Measurements from ENCODE around the gene COL28A1. TPM values are rescaled to one million over a fixed set of nuclear protein-coding genes. Genes with fewer than 3 reads are reported as not detected.

The COL28A1 gene
- total RNA-seq (2022; extraction: Qiagen RNA extraction): 0.43 to 0.85 TPM (median 0.60 TPM) in 5 replicates

DNA sequence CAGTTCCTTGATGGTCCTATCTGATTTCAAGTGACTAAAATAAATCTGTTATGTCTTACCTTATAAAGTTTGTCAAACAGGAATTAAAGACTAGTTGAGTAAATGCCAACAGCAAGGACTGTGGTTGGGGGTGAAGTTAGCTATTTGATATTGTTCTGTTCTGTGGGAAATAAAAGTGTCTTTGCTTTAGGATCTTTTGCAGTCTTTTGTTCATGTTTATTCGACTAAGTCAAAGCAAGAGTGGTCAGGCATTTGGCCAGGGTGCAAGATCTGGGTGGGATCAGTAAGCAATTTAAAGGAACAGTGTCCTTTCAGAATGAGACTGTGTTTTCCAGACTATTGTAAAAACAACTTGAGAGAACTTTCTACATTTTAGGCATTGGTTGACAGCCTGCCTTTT is at the start of gene COL28A1:
Gene COL28A1, minus strand, starts transcription at position 183 of the 400 bp plus-strand sequence. CDS start 2,998 bp downstream, outside the sequence.

DNA sequence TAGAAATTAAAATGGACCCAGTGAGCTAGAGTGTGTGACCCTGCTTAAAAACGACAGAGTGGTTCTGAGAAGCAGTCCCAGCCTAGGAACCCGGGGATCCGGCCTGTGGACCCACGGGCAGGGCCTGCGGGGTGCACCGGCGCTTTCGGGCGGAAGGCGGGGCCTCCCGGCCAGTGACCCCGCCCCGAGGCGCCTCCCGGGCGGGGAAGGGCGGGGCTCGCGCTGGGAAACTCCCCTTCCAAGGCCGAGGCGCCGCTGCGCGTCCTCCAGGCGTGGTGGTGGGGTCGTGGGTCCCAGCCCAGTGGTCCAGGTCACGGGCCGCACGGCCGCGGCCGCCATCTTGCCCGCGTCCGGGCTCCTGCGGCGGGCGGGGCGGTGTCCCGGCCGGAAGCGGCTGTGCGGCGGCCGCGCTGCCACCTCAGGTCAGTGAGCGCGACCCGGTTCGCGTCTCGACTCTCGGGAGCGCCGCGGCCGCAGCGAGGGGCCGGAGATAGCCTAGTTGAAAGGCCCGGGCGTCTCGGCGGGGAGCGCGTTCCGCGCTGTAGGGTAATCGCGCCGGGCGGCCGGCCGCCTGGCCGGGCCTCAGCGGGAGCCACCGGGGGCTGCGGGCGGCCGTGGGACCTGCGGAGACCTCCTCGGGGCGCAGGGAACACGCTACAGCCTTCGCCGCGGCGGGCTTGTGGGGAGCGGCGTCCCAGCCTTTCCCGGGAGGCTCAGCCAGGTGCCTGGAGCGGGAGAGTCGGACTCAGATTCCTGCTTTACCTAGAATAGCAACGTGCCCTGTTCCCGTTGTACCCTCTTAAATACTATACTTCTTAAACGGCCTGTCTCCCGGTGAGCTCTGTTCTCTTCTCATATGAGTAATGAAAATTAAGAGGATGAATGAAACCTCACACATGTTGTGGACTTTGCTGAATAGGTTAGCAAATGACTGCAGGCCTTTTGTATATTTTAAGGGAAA is 31.3 kb upstream of the COL28A1 start, which contains the start of gene MIOS:
Gene MIOS, plus strand, starts transcription at position 234 of the 961 bp plus-strand sequence. CDS start 5,592 bp downstream, outside the sequence.

Other genes with a start within 250 kb of the COL28A1 start
- 17.2 to 22.1 TPM (median 21.1 TPM) in 5 replicates for gene MIOS, start 31.0 kb upstream of the COL28A1 start, total RNA-seq (2022; extraction: Qiagen RNA extraction)
- gene UMAD1, start 104.9 kb upstream of the COL28A1 start, total RNA-seq (2022; extraction: Qiagen RNA extraction): 9.5 to 10.8 TPM (median 9.9 TPM) in 5 replicates
- gene RPA3, start 182.7 kb upstream of the COL28A1 start, total RNA-seq (2022; extraction: Qiagen RNA extraction): 69.5 to 97.6 TPM (median 76.1 TPM) in 5 replicates